Measurements from ENCODE around the gene VEPH1. TPM values are rescaled to one million over a fixed set of nuclear protein-coding genes. Genes with fewer than 3 reads are reported as not detected.

The VEPH1 gene
- total RNA-seq, 1 donor from 2014 or later = 3.7 TPM

GRCh38 chr3:157427901-157428300, 75.3 kb downstream of the VEPH1 start:
- DNase-seq (ENCODE audit: low read depth) = no peak
- no peak for TF ChIP-seq CTCF (conservative IDR thresholded peaks at IDR 0.05; ENCODE audit: low read depth, low read length)

DNA sequence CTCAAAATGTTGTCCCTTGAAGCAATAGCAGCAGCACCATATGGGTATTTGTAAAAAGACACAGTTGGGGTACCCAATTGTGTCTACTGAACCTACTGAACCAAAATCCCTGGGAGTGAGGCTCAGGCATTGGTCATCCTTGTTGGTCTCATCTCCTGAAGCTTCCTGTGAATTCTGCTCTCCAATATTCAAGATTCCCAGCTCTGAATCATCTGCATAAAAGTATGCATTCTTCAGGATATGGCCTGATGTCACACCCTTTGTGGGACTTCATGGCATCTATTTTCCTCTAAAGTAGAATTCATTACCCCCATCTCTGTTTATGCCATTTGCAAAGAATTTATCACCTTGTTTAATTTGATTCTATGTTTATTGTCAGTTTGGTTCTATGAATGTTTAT, 79.9 kb downstream of the VEPH1 start:
- no peak for DNase-seq (ENCODE audit: low read depth)
- H3K4me3 ChIP-seq (ENCODE audit: low read depth, low read length) = no peak overlapping the region
- no peak for TF ChIP-seq CTCF (conservative IDR thresholded peaks at IDR 0.05; ENCODE audit: low read depth, low read length)

More at GRCh38 chr3:157427901-157428300, 75.3 kb downstream of the VEPH1 start:
- no peak overlapping the region for H3K4me3 ChIP-seq (ENCODE audit: low read depth, low read length)

- TF ChIP-seq CTCF (conservative IDR thresholded peaks at IDR 0.05; ENCODE audit: low read depth, low read length) = no peak
- no peak for DNase-seq (ENCODE audit: low read depth)
- no peak overlapping the region for H3K4me3 ChIP-seq (ENCODE audit: low read depth, low read length)
Measured at GRCh38 chr3:157420606-157421130, 82.5 kb downstream of the VEPH1 start.

- TF ChIP-seq CTCF (conservative IDR thresholded peaks at IDR 0.05; ENCODE audit: low read depth, low read length) = no peak
- no peak overlapping the region for H3K4me3 ChIP-seq (ENCODE audit: low read depth, low read length)
- DNase-seq (ENCODE audit: low read depth) = no peak
Measured at GRCh38 chr3:157418104-157418503, 85.1 kb downstream of the VEPH1 start.

DNA sequence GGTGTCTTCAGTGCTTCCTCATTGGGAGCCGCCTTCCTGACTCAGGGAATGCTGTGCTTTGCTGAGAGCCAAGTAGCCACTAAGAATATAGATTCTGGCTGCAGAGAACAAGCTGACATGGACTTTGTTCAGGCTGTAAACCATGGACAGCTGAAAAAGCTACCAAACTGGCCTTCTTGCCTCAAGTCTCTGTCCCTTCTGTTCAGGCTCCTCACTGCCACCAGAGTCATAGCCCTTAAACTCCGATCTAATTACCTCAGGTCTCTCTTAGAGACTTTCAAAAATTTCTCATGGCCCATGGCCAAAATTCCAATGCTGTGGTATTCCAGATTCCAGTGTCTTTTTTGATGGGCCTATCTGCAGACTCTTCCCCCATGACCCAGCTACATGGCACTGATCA, 86.0 kb downstream of the VEPH1 start:
- no peak for TF ChIP-seq CTCF (conservative IDR thresholded peaks at IDR 0.05; ENCODE audit: low read depth, low read length)
- DNase-seq (ENCODE audit: low read depth) = no peak

DNA sequence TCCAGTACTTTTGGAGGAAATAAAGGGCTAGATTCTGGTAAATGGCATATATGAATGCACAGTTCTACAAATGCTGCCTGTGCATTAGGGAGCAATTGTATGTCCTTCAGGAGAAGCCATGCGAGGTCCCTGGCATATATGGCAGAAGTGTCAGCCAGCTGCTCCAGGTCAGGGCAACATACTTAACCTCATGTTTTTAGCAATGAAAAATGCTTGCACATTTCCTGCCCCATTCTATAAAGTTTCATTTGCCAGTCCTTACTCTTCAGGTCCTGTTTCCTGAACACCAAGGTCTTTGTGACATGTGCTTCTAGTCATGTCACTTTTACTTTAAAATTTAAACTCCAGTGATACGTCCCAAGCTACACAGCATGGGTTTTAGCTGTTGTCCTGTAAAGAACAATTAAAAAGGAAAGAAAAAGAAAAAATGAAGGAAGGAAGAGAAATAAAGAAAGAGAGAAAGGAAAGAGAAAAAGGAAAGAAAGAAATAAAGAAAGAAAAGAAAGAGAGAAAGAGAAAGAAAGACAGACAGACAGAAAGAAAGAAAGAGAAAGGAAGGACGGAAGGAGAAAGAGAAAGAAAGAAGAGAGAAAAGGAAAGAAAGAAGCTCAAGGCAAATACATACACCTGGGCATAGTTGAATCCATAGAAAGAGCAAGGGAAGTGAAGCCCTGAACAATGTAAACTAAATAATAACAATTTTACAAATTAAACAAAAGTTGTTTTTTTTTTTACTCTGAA, 86.7 kb downstream of the VEPH1 start:
- no peak for DNase-seq (ENCODE audit: low read depth)
- no peak for TF ChIP-seq CTCF (conservative IDR thresholded peaks at IDR 0.05; ENCODE audit: low read depth, low read length)
- H3K4me3 ChIP-seq (ENCODE audit: low read depth, low read length) = no peak overlapping the region

More for the DNA sequence above, 86.0 kb downstream of the VEPH1 start:
- no peak overlapping the region for H3K4me3 ChIP-seq (ENCODE audit: low read depth, low read length)

GRCh38 chr3:157414861-157415260, 88.4 kb downstream of the VEPH1 start:
- no peak for DNase-seq (ENCODE audit: low read depth)
- no peak for TF ChIP-seq CTCF (conservative IDR thresholded peaks at IDR 0.05; ENCODE audit: low read depth, low read length)

More at GRCh38 chr3:157414861-157415260, 88.4 kb downstream of the VEPH1 start:
- no peak overlapping the region for H3K4me3 ChIP-seq (ENCODE audit: low read depth, low read length)
